IMR-90 (cell line): ENCODE measurements around the gene ERVW-1. TPM values are rescaled to one million over a fixed set of nuclear protein-coding genes. Genes with fewer than 3 reads are reported as not detected.
"Not testable (repeated sequence)": the region's sequence is repeated elsewhere in the genome, so short reads cannot be mapped to it uniquely, and the experiment has no call there.

Source experiments
- ATAC-seq: fragments of 200-7000 bp; cut with Tn5 transposase; 2 replicates; pipeline ENCODE4 v1.9.1; 2020; ENCODE audit warnings: low read depth, mild to moderate bottlenecking, moderate library complexity
- BruUV-seq: library from RNA; stranded (reverse); fragments of 400-500 nt; replicated peaks from 2 replicates; lab custom pipeline; 2021; lab: Mats Ljungman, UMichigan
- CTCF ChIA-PET: fragments of 300-600 bp; formaldehyde crosslinking; extraction: SDS; loops from one replicate; lab custom pipeline; 2021; ENCODE audit warnings: antibody characterized with exemption; lab: Yijun Ruan, JAX
- POLR2A ChIA-PET: fragments of 300-600 bp; sonication (Branson Sonifier 250); formaldehyde crosslinking; loops from one replicate; lab custom pipeline; 2022; ENCODE audit warnings: antibody characterized with exemption; ENCODE audit not compliant: unreplicated experiment; lab: Charles Lee
- DNase-seq: peaks from one replicate; pipeline ENCODE4 v3.0.0; 2013
- H2AFZ ChIP-seq: replicated peaks from 2 replicates; pipeline ENCODE3; 2013; ENCODE audit warnings: low read length, mild to moderate bottlenecking; ENCODE audit not compliant: poor library complexity
- H2AK5ac ChIP-seq: 2 replicates; pipeline ENCODE4 v1.6.1; 2013; ENCODE audit warnings: low read depth, low read length, inconsistent platforms
- H2AK9ac ChIP-seq: replicated peaks from 2 replicates; pipeline ENCODE3; 2013; ENCODE audit warnings: mild to moderate bottlenecking, low read depth, low read length, moderate library complexity; ENCODE audit not compliant: poor library complexity
- H2BK120ac ChIP-seq: 2 replicates; pipeline ENCODE4 v1.6.1; 2013; ENCODE audit warnings: low read depth, low read length, inconsistent platforms
- H2BK15ac ChIP-seq: 3 replicates; pipeline ENCODE4 v1.6.1; 2013; ENCODE audit warnings: low read depth, low read length, inconsistent platforms
- H2BK20ac ChIP-seq: 2 replicates; pipeline ENCODE4 v1.6.1; 2013; ENCODE audit warnings: low read depth, mild to moderate bottlenecking, inconsistent platforms, low read length, moderate library complexity
- H2BK5ac ChIP-seq: 2 replicates; pipeline ENCODE4 v1.6.1; 2013; ENCODE audit warnings: mild to moderate bottlenecking, low read depth, low read length, inconsistent platforms; ENCODE audit not compliant: poor library complexity, severe bottlenecking
- H3K14ac ChIP-seq: replicated peaks from 2 replicates; pipeline ENCODE4 v1.6.1; 2013; ENCODE audit warnings: low read depth, low read length, inconsistent platforms
- H3K18ac ChIP-seq: 2 replicates; pipeline ENCODE4 v1.6.1; 2013; ENCODE audit warnings: low read depth, low read length, control low read depth
- H3K23ac ChIP-seq: 2 replicates; pipeline ENCODE4 v1.6.1; 2013; ENCODE audit warnings: low read depth, low read length, inconsistent platforms
- H3K27ac ChIP-seq: 2 replicates; pipeline ENCODE4 v1.5.1; 2013; ENCODE audit warnings: mild to moderate bottlenecking, control low read depth, low read length; ENCODE audit not compliant: insufficient read depth
- H3K27me3 ChIP-seq: 2 replicates; pipeline ENCODE4 v1.6.1; 2013; ENCODE audit warnings: low read length; ENCODE audit not compliant: control insufficient read depth, insufficient read depth
- H3K36me3 ChIP-seq: 2 replicates; pipeline ENCODE4 v1.6.1; 2013; ENCODE audit warnings: low read length, mixed read lengths; ENCODE audit not compliant: control insufficient read depth, insufficient read depth
- H3K4ac ChIP-seq: 2 replicates; pipeline ENCODE4 v1.6.1; 2013; ENCODE audit warnings: low read depth, low read length, inconsistent platforms
- H3K4me1 ChIP-seq: 2 replicates; pipeline ENCODE4 v1.6.1; 2013; ENCODE audit warnings: low read length, mixed read lengths; ENCODE audit not compliant: control insufficient read depth, insufficient read depth
- H3K4me2 ChIP-seq: 2 replicates; pipeline ENCODE4 v1.6.1; 2013; ENCODE audit warnings: low read depth, mild to moderate bottlenecking, control low read depth, low read length, moderate library complexity
- H3K4me3 ChIP-seq: 2 replicates; pipeline ENCODE4 v1.5.1; 2013; ENCODE audit warnings: low read depth, mild to moderate bottlenecking, control low read depth, low read length, moderate library complexity; ENCODE audit not compliant: insufficient read depth
- H3K56ac ChIP-seq: 2 replicates; pipeline ENCODE4 v1.6.1; 2013; ENCODE audit warnings: low read length, inconsistent platforms; ENCODE audit not compliant: insufficient read depth; ENCODE audit errors: extremely low read depth
- H3K79me1 ChIP-seq, 2 experiments: 2 replicates each; pipeline ENCODE4 v1.6.1; 2013; ENCODE audit warnings: low read length in 2 of 2, inconsistent platforms in 1 of 2, low read depth in 1 of 2
- H3K9ac ChIP-seq: 2 replicates; pipeline ENCODE4 v1.6.1; 2013; ENCODE audit warnings: low read depth, low read length, control low read depth
- H3K9me1 ChIP-seq: 2 replicates; pipeline ENCODE4 v1.6.1; 2013; ENCODE audit warnings: low read length, inconsistent platforms; ENCODE audit not compliant: insufficient read depth
- H3K9me3 ChIP-seq: 2 replicates; pipeline ENCODE4 v1.6.1; 2013; ENCODE audit warnings: low read length; ENCODE audit not compliant: control insufficient read depth, insufficient read depth
- H4K20me1 ChIP-seq: 2 replicates; pipeline ENCODE4 v1.6.1; 2013; ENCODE audit warnings: low read length, inconsistent platforms; ENCODE audit not compliant: insufficient read depth
- H4K5ac ChIP-seq: 2 replicates; pipeline ENCODE4 v1.6.1; 2013; ENCODE audit warnings: mild to moderate bottlenecking, low read depth, low read length, control low read depth
- H4K8ac ChIP-seq, 2 experiments: 2 replicates each; pipeline ENCODE4 v1.6.1; 2013; ENCODE audit warnings: low read depth in 2 of 2, low read length in 2 of 2, control low read depth in 1 of 2, inconsistent platforms in 1 of 2
- H4K91ac ChIP-seq: 2 replicates; pipeline ENCODE4 v1.6.1; 2013; ENCODE audit warnings: low read depth, low read length, inconsistent platforms; ENCODE audit not compliant: insufficient read depth
- WGBS, 2 experiments: methylation state at CpG; one replicate each; pipeline versions ENCODE4 v1.1.5 to v1.1.7; 2013; ENCODE audit warnings: missing lambda C conversion rate in 2 of 2; ENCODE audit not compliant: insufficient read length in 1 of 2; ENCODE audit errors: extremely low coverage in 2 of 2; 5-methylcytosine and 5-hydroxymethylcytosine counted together
- dilution Hi-C: fragments of 300-500 bp; cut with HindIII; formaldehyde crosslinking; loops from one replicate; pipeline ENCODE4 v1.14.3; 2018; ENCODE audit warnings: low sequenced_read_pairs; ENCODE audit not compliant: unreplicated experiment
- in situ Hi-C: fragments of 300-500 bp; cut with MboI; formaldehyde crosslinking; loops from 3 replicates; pipeline ENCODE4 v1.14.3; 2019; ENCODE audit warnings: low sequenced_read_pairs, inconsistent platforms, mixed read lengths
- intact Hi-C: fragments of 100-400 bp; cut with micrococcal nuclease; formaldehyde crosslinking; loops from 2 replicates; pipeline ENCODE4 v1.10.0; 2022
- polyA plus RNA-seq, 3 experiments: library from polyadenylated mRNA; depleted of rRNA; stranded (reverse); fragments of >200 nt; gene quantifications; 2 replicates each; pipeline ENCODE4 v1.2.3, GENCODE V29; 2012; ENCODE audit warnings: low replicate concordance in 1 of 3
- total RNA-seq: library from RNA; depleted of rRNA; stranded (reverse); fragments of >200 nt; gene quantifications from 2 replicates; pipeline ENCODE4 v1.2.3, GENCODE V29; 2012

Gene ERVW-1
- total and polyA plus RNA-seq, 2 of the 4 experiments (the other 2 are of a cell fraction), result not detected

- H2AK5ac ChIP-seq, BruUV-seq, H3K9ac ChIP-seq, H3K56ac ChIP-seq, H2BK20ac ChIP-seq, H3K9me3 ChIP-seq, H3K4ac ChIP-seq, H3K14ac ChIP-seq, in situ Hi-C loops, H3K36me3 ChIP-seq, ATAC-seq, DNase-seq, H2BK5ac ChIP-seq, H3K4me3 ChIP-seq, H3K23ac ChIP-seq, H4K20me1 ChIP-seq, POLR2A ChIA-PET, H3K4me2 ChIP-seq, H4K5ac ChIP-seq, H3K9me1 ChIP-seq, H2AFZ ChIP-seq, H2BK15ac ChIP-seq, H3K18ac ChIP-seq, H3K4me1 ChIP-seq, H3K27ac ChIP-seq, intact Hi-C loops, H2AK9ac ChIP-seq, H3K27me3 ChIP-seq, CTCF ChIA-PET, H4K8ac ChIP-seq, H4K91ac ChIP-seq, H2BK120ac ChIP-seq, dilution Hi-C loops, H3K79me1 ChIP-seq: not testable (repeated sequence)
- WGBS, 2 experiments, result no CpG with 5 or more reads among the region's 11 CpGs
Measured at GRCh38 chr7:92475851-92476590, 1.7 kb downstream of the ERVW-1 start.

GRCh38 chr7:92475261-92475770 is 2.4 kb downstream of the ERVW-1 start:
- intact Hi-C loops, H2AK9ac ChIP-seq, H3K4ac ChIP-seq, H3K9me3 ChIP-seq, H3K14ac ChIP-seq, H3K27ac ChIP-seq, H4K5ac ChIP-seq, H3K4me3 ChIP-seq, BruUV-seq, H4K20me1 ChIP-seq, H3K27me3 ChIP-seq, H4K91ac ChIP-seq, H3K9ac ChIP-seq, H3K4me2 ChIP-seq, H3K36me3 ChIP-seq, H2BK120ac ChIP-seq, H2BK5ac ChIP-seq, H2BK20ac ChIP-seq, H3K4me1 ChIP-seq, ATAC-seq, H2BK15ac ChIP-seq, in situ Hi-C loops, dilution Hi-C loops, H3K79me1 ChIP-seq, H2AK5ac ChIP-seq, H3K18ac ChIP-seq, H4K8ac ChIP-seq, H3K9me1 ChIP-seq, H3K23ac ChIP-seq, H3K56ac ChIP-seq, H2AFZ ChIP-seq, DNase-seq, CTCF ChIA-PET: not testable (repeated sequence)
- POLR2A ChIA-PET, result interaction anchor here (0.7 kb wide), 1 partner anchor 313 kb away, joined by 6 read pairs; no protein-coding TSS in a partner anchor
- 80% methylated on average over 4 of the region's 12 CpGs; no CpG with 5 or more reads in 1 of the 2 experiments for WGBS, 2 experiments
